ENCODE results near the gene PGBD2. TPM values are rescaled to one million over a fixed set of nuclear protein-coding genes. Genes with fewer than 3 reads are reported as not detected.
A peak's percentile ranks its signal among the peaks of the same experiment; 100 is the strongest.

Gene PGBD2
- total RNA-seq, 1 experiment from 2014 or later = 7.0 TPM

- Histone ChIP-seq H3K9me3 (no peaks in the 10 kb centered on the region), H3K4me3 (ENCODE audit: low read depth, low read length) (no peak overlapping the region), H3K27me3 (replicated peaks; ENCODE audit: control insufficient read depth, insufficient read depth, low read length) (no peaks in the 10 kb centered on the region), H3K36me3 (ENCODE audit: control insufficient read depth, insufficient read depth, low read length) (no peaks in the 10 kb centered on the region), H3K4me1 (no peaks in the 10 kb centered on the region)
- H3K36me3 Mint-ChIP-seq (ENCODE audit: insufficient read depth, unreplicated experiment) = peaks cover 8% of the 10 kb centered on the region
- BruUV-seq (replicated peaks) = no TSS peak
- TF ChIP-seq CTCF (IDR thresholded peaks at IDR 0.05; ENCODE audit: insufficient read depth in 1 of 2, low read depth in 1 of 2, low read length in 1 of 2, severe bottlenecking in 1 of 2, unreplicated experiment in 1 of 2) = no peak
- intact Hi-C loops (cut with micrococcal nuclease; ENCODE audit: unreplicated experiment) = no loop called here
- no peak overlapping the region for H3K4me3 Mint-ChIP-seq (ENCODE audit: unreplicated experiment)
- H3K27me3 Mint-ChIP-seq (ENCODE audit: insufficient read depth, unreplicated experiment) = peaks cover 11% of the 10 kb centered on the region
- ChIA-PET CTCF (interaction anchor here (0.6 kb wide), 1 partner anchor 43 kb away, joined by 3 read pairs; the partner anchor contains the start of gene ZNF692), POLR2A (no interaction called here)
- H3K9me3 Mint-ChIP-seq (ENCODE audit: unreplicated experiment) = no peaks in the 10 kb centered on the region
- no peak for DNase-seq
- H3K4me1 Mint-ChIP-seq (ENCODE audit: low read depth, unreplicated experiment) = peaks cover 12% of the 10 kb centered on the region
- no peak overlapping the region for H3K27ac Mint-ChIP-seq (ENCODE audit: unreplicated experiment)
Observed at GRCh38 chr1:248901578-248901977, 4.5 kb upstream of the PGBD2 start.

DNA sequence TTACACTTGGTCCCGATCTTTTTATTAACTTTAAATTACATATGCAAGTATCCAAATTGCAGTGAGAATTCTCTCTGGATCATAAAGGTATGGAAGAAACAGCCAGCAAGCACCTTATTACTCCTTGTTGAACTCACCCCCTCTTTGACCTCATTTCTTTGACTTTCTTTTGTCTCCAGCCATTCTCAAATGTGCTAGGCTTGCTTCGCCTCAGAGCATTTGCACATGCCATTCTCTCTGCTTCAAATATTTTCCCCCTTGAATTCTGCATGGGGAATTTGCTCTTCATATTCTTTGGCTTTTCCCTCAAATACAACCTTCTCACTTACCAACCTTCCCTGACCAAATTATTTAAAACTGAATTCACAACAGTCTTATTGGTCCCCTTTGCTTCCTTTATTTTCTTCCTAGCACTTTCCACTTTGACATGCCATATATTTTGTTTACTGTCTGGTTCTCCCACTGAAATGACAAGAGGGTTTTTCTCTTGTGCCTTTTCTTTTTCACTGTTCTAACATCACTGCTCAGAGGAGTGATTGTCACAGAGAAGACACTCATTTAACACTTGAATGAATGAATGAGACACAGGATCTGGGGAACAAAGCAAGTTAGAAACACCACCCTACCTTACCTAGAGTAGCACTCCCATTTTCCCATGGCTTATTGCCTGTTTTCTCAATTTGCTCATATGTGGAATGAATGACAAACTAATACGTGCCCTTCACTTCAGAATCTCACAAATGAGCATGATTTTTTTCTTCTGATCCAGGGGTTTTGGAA lies 1.4 kb upstream of the PGBD2 start:
- TF ChIP-seq CTCF (IDR thresholded peaks at IDR 0.05; ENCODE audit: insufficient read depth in 1 of 2, low read depth in 1 of 2, low read length in 1 of 2, severe bottlenecking in 1 of 2, unreplicated experiment in 1 of 2) = no peak
- Histone ChIP-seq H3K36me3 (ENCODE audit: control insufficient read depth, insufficient read depth, low read length) (no peaks in the 10 kb centered on the region), H3K4me3 (ENCODE audit: low read depth, low read length) (no peak overlapping the region), H3K27me3 (replicated peaks; ENCODE audit: control insufficient read depth, insufficient read depth, low read length) (no peaks in the 10 kb centered on the region), H3K4me1 (peaks cover 9% of the 10 kb centered on the region), H3K9me3 (no peaks in the 10 kb centered on the region)
- DNase-seq = no peak
- peak overlapping the region; percentile 87 for H3K4me3 Mint-ChIP-seq (ENCODE audit: unreplicated experiment)
- H3K27ac Mint-ChIP-seq (ENCODE audit: unreplicated experiment) = no peak overlapping the region
- peaks cover 18% of the 10 kb centered on the region for H3K4me1 Mint-ChIP-seq (ENCODE audit: low read depth, unreplicated experiment)
- no TSS peak for BruUV-seq (replicated peaks)
- no peaks in the 10 kb centered on the region for H3K9me3 Mint-ChIP-seq (ENCODE audit: unreplicated experiment)
- H3K27me3 Mint-ChIP-seq (ENCODE audit: insufficient read depth, unreplicated experiment) = peaks cover 8% of the 10 kb centered on the region
- CTCF ChIA-PET = no interaction called here
- intact Hi-C loops (cut with micrococcal nuclease; ENCODE audit: unreplicated experiment) = no loop called here
- POLR2A ChIA-PET = no interaction called here
- H3K36me3 Mint-ChIP-seq (ENCODE audit: insufficient read depth, unreplicated experiment) = peaks cover 8% of the 10 kb centered on the region

DNA sequence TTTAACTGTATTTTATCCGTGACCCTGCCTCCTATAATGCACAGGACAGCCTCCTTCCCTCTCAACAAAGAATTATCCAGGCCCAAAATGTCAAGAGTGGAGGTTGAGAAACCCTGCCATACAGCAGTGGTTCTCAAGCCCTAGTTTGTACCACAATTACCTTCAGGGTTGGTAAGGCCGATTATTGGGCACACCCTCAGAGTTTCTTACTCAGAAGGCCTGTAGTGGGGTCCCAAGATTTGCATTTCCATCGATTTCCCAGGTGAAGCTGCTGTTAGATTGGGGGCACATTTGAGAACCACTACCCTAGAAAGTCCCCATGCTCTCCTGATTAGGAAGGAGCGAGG lies 400 bp upstream of the PGBD2 start:
- Histone ChIP-seq H3K4me1 (peaks cover 9% of the 10 kb centered on the region), H3K4me3 (ENCODE audit: low read depth, low read length) (peak overlapping the region; percentile 100), H3K9me3 (no peaks in the 10 kb centered on the region), H3K36me3 (ENCODE audit: control insufficient read depth, insufficient read depth, low read length) (no peaks in the 10 kb centered on the region), H3K27me3 (replicated peaks; ENCODE audit: control insufficient read depth, insufficient read depth, low read length) (no peaks in the 10 kb centered on the region)
- H3K4me3 Mint-ChIP-seq (ENCODE audit: unreplicated experiment) = peak overlapping the region; percentile 87
- H3K27me3 Mint-ChIP-seq (ENCODE audit: insufficient read depth, unreplicated experiment) = peaks cover 3% of the 10 kb centered on the region
- DNase-seq = no peak
- CTCF ChIA-PET = interaction anchor here (1.0 kb wide), 1 partner anchor 46 kb away, joined by 5 read pairs; the partner anchor contains the start of gene ZNF692
- no peak for TF ChIP-seq CTCF (IDR thresholded peaks at IDR 0.05; ENCODE audit: insufficient read depth in 1 of 2, low read depth in 1 of 2, low read length in 1 of 2, severe bottlenecking in 1 of 2, unreplicated experiment in 1 of 2)
- intact Hi-C loops (cut with micrococcal nuclease; ENCODE audit: unreplicated experiment) = loop anchor here (1.0 to 2.0 kb wide), 7 partner anchors 15 to 79 kb away; partner anchors contain the start of gene ZNF672
- BruUV-seq (replicated peaks) = TSS peak; percentile 99
- H3K27ac Mint-ChIP-seq (ENCODE audit: unreplicated experiment) = peak overlapping the region; percentile 95
- no peaks in the 10 kb centered on the region for H3K9me3 Mint-ChIP-seq (ENCODE audit: unreplicated experiment)
- peaks cover 8% of the 10 kb centered on the region for H3K36me3 Mint-ChIP-seq (ENCODE audit: insufficient read depth, unreplicated experiment)
- H3K4me1 Mint-ChIP-seq (ENCODE audit: low read depth, unreplicated experiment) = peaks cover 17% of the 10 kb centered on the region
- POLR2A ChIA-PET = interaction anchor here (1.0 to 1.7 kb wide), 3 partner anchors 14 to 47 kb away, joined by 3 to 10 read pairs (median 10); partner anchors contain the start of gene ZNF692
